Caco-2 (cell line): ENCODE measurements around the gene IL16. TPM values are rescaled to one million over a fixed set of nuclear protein-coding genes. Genes with fewer than 3 reads are reported as not detected.

ENCODE experiments used
- BruUV-seq: library from RNA; stranded (reverse); fragments of 400-500 nt; replicated peaks from 2 replicates; lab custom pipeline; 2021; lab: Mats Ljungman, UMichigan
- CTCF ChIA-PET: fragments of 300-600 bp; sonication (Branson Sonifier 250); formaldehyde crosslinking; loops from one replicate; lab custom pipeline; 2022; ENCODE audit warnings: antibody characterized with exemption; lab: Charles Lee
- POLR2A ChIA-PET: fragments of 300-600 bp; sonication (Branson Sonifier 250); formaldehyde crosslinking; loops from one replicate; lab custom pipeline; 2022; ENCODE audit warnings: antibody characterized with exemption; lab: Charles Lee
- DNase-seq, 2 experiments: peaks; one replicate each; pipeline versions ENCODE4 v3.0.0 to v3.0.0-alpha.2; 2020 to 2022
- H3K27me3 ChIP-seq: replicated peaks from 2 replicates; pipeline ENCODE4 v1.6.0; 2011; ENCODE audit warnings: low read length; ENCODE audit not compliant: control insufficient read depth, insufficient read depth
- H3K36me3 ChIP-seq: 2 replicates; pipeline ENCODE4 v1.5.1; 2011; ENCODE audit warnings: low read length; ENCODE audit not compliant: control insufficient read depth, insufficient read depth
- H3K4me1 ChIP-seq: fragments of 250-450 bp; sonication (Bioruptor Pico); 2 replicates; pipeline ENCODE4 v1.5.1; 2020; ENCODE audit warnings: mild to moderate bottlenecking
- H3K4me3 ChIP-seq: 2 replicates; pipeline ENCODE4 v1.5.1; 2011; ENCODE audit warnings: low read depth, mild to moderate bottlenecking, control low read depth, low read length
- H3K9me3 ChIP-seq: fragments of 250-450 bp; sonication (Bioruptor Pico); 2 replicates; pipeline ENCODE4 v1.5.1; 2020; ENCODE audit warnings: mild to moderate bottlenecking, moderate library complexity
- H3K27ac Mint-ChIP-seq: one replicate; pipeline ENCODE4 v1.8.0; 2022; ENCODE audit warnings: mixed read lengths; ENCODE audit not compliant: unreplicated experiment
- H3K27me3 Mint-ChIP-seq: one replicate; pipeline ENCODE4 v1.8.0; 2022; ENCODE audit warnings: mixed read lengths; ENCODE audit not compliant: insufficient read depth, unreplicated experiment
- H3K36me3 Mint-ChIP-seq: one replicate; pipeline ENCODE4 v1.8.0; 2022; ENCODE audit warnings: mild to moderate bottlenecking, mixed read lengths; ENCODE audit not compliant: insufficient read depth, unreplicated experiment
- H3K4me1 Mint-ChIP-seq: one replicate; pipeline ENCODE4 v1.8.0; 2022; ENCODE audit warnings: low read depth, mixed read lengths; ENCODE audit not compliant: unreplicated experiment
- H3K4me3 Mint-ChIP-seq: one replicate; pipeline ENCODE4 v1.8.0; 2022; ENCODE audit warnings: mild to moderate bottlenecking, moderate library complexity, mixed read lengths; ENCODE audit not compliant: unreplicated experiment
- H3K9me3 Mint-ChIP-seq: one replicate; pipeline ENCODE4 v1.8.0; 2022; ENCODE audit warnings: mixed read lengths; ENCODE audit not compliant: unreplicated experiment
- CTCF ChIP-seq, 2 experiments: fragments of 200-600 bp in 1 of 2; IDR thresholded peaks; 1 replicate in 1 of 2; 2 replicates in 1 of 2; pipeline versions ENCODE4 v1.5.1 to v1.8.0; 2011 to 2022; ENCODE audit warnings: antibody characterized with exemption in 1 of 2, control low read depth in 1 of 2, inconsistent platforms in 1 of 2, low read depth in 1 of 2, low read length in 1 of 2, mild to moderate bottlenecking in 1 of 2, moderate library complexity in 1 of 2; ENCODE audit not compliant: insufficient read depth in 1 of 2, severe bottlenecking in 1 of 2, unreplicated experiment in 1 of 2
- intact Hi-C: fragments of 100-400 bp; cut with micrococcal nuclease; formaldehyde crosslinking; loops from one replicate; pipeline ENCODE4 v1.10.0; 2022; ENCODE audit not compliant: unreplicated experiment
- total RNA-seq: library from RNA; stranded (reverse); gene quantifications from 2 replicates; pipeline ENCODE4 v1.2.3, GENCODE V29; 2022

IL16 gene
- total RNA-seq, 1 experiment from 2014 or later = not detected

GRCh38 chr15:81255315-81255957 lies 58.8 kb downstream of the IL16 start:
- Mint-ChIP-seq H3K36me3 (no peaks in the 10 kb centered on the region), H3K27ac (no peak overlapping the region), H3K27me3 (peaks cover 17% of the 10 kb centered on the region), H3K4me1 (no peaks in the 10 kb centered on the region), H3K4me3 (no peak overlapping the region), H3K9me3 (no peaks in the 10 kb centered on the region)
- intact Hi-C loops = loop anchor here (5.0 kb wide), 1 partner anchor 258 kb away; no protein-coding TSS in a partner anchor
- no peak for DNase-seq
- Histone ChIP-seq H3K4me3 (no peak overlapping the region), H3K36me3 (no peaks in the 10 kb centered on the region), H3K9me3 (no peaks in the 10 kb centered on the region), H3K4me1 (no peaks in the 10 kb centered on the region), H3K27me3 (no peaks in the 10 kb centered on the region)
- BruUV-seq = no TSS peak
- ChIA-PET CTCF (no interaction called here), POLR2A (no interaction called here)
- TF ChIP-seq CTCF (IDR thresholded peaks at IDR 0.05; ENCODE audit: insufficient read depth in 1 of 2, low read depth in 1 of 2, low read length in 1 of 2, severe bottlenecking in 1 of 2, unreplicated experiment in 1 of 2) = no peak

- H3K4me3 Mint-ChIP-seq = no peak overlapping the region
- CTCF ChIA-PET = no interaction called here
- no peaks in the 10 kb centered on the region for H3K4me1 Mint-ChIP-seq
- H3K9me3 ChIP-seq = no peaks in the 10 kb centered on the region
- H3K4me3 ChIP-seq = no peak overlapping the region
- no peaks in the 10 kb centered on the region for H3K36me3 Mint-ChIP-seq
- TF ChIP-seq CTCF (IDR thresholded peaks at IDR 0.05; ENCODE audit: insufficient read depth in 1 of 2, low read depth in 1 of 2, low read length in 1 of 2, severe bottlenecking in 1 of 2, unreplicated experiment in 1 of 2) = no peak
- DNase-seq = no peak
- POLR2A ChIA-PET = no interaction called here
- no peaks in the 10 kb centered on the region for H3K9me3 Mint-ChIP-seq
- no TSS peak for BruUV-seq
- H3K4me1 ChIP-seq = no peaks in the 10 kb centered on the region
- H3K27me3 Mint-ChIP-seq = peaks cover 17% of the 10 kb centered on the region
- intact Hi-C loops = loop anchor here (5.0 kb wide), 1 partner anchor 259 kb away; no protein-coding TSS in a partner anchor
- no peaks in the 10 kb centered on the region for H3K27me3 ChIP-seq
- H3K27ac Mint-ChIP-seq = no peak overlapping the region
- no peaks in the 10 kb centered on the region for H3K36me3 ChIP-seq
Measured at GRCh38 chr15:81255958-81256320, 59.3 kb downstream of the IL16 start.

- no peak overlapping the region for H3K4me3 Mint-ChIP-seq
- no peaks in the 10 kb centered on the region for H3K9me3 Mint-ChIP-seq
- ChIA-PET CTCF (no interaction called here), POLR2A (no interaction called here)
- H3K9me3 ChIP-seq = no peaks in the 10 kb centered on the region
- DNase-seq = no peak
- no peak overlapping the region for H3K4me3 ChIP-seq
- H3K4me1 ChIP-seq = no peaks in the 10 kb centered on the region
- peaks cover 13% of the 10 kb centered on the region for H3K27me3 Mint-ChIP-seq
- intact Hi-C loops = loop anchor here (1.0 to 5.0 kb wide), 2 partner anchors 151 to 260 kb away; no protein-coding TSS in a partner anchor
- H3K27me3 ChIP-seq = no peaks in the 10 kb centered on the region
- no peak overlapping the region for H3K27ac Mint-ChIP-seq
- no peak for TF ChIP-seq CTCF (IDR thresholded peaks at IDR 0.05; ENCODE audit: insufficient read depth in 1 of 2, low read depth in 1 of 2, low read length in 1 of 2, severe bottlenecking in 1 of 2, unreplicated experiment in 1 of 2)
- H3K36me3 ChIP-seq = no peaks in the 10 kb centered on the region
- H3K4me1 Mint-ChIP-seq = no peaks in the 10 kb centered on the region
- no peaks in the 10 kb centered on the region for H3K36me3 Mint-ChIP-seq
- no TSS peak for BruUV-seq
Measured at GRCh38 chr15:81256916-81257315, 60.2 kb downstream of the IL16 start.
